Liver (tissue), 9 donors: ENCODE measurements around the gene CYB5R4. TPM values are rescaled to one million over a fixed set of nuclear protein-coding genes. Genes with fewer than 3 reads are reported as not detected.

Experiments used
- DNase-seq: peaks from one replicate; pipeline ENCODE4 v3.0.0-alpha.2; 2017; ENCODE audit warnings: low spot score
- H3K27ac ChIP-seq, 2 donors: one replicate each; pipeline ENCODE4 v1.7.0; 2013; ENCODE audit warnings: inconsistent platforms in 2 of 2, low read length in 2 of 2, control low read depth in 1 of 2, low read depth in 1 of 2, mild to moderate bottlenecking in 1 of 2
- H3K27me3 ChIP-seq, 4 donors: one replicate each; pipeline versions ENCODE4 v1.6.1 to v1.7.0; 2013; ENCODE audit warnings: low read length in 3 of 4, inconsistent platforms in 1 of 4, mild to moderate bottlenecking in 1 of 4, moderate library complexity in 1 of 4; ENCODE audit not compliant: control insufficient read depth in 4 of 4, insufficient read depth in 4 of 4
- H3K36me3 ChIP-seq, 4 donors: one replicate each; pipeline versions ENCODE4 v1.6.1 to v1.7.0; 2013; ENCODE audit warnings: low read length in 3 of 4, mild to moderate bottlenecking in 3 of 4, low read depth in 1 of 4, moderate library complexity in 1 of 4; ENCODE audit not compliant: control insufficient read depth in 4 of 4, insufficient read depth in 3 of 4
- H3K4me1 ChIP-seq, 4 donors: one replicate each; pipeline versions ENCODE4 v1.6.1 to v1.7.0; 2013; ENCODE audit warnings: low read length in 3 of 4, mild to moderate bottlenecking in 3 of 4, moderate library complexity in 1 of 4; ENCODE audit not compliant: control insufficient read depth in 4 of 4, insufficient read depth in 4 of 4
- H3K4me3 ChIP-seq, 3 donors: one replicate each; pipeline versions ENCODE4 v1.6.1 to v1.7.0; 2013; ENCODE audit warnings: low read length in 3 of 3, control low read depth in 1 of 3, low read depth in 1 of 3, mild to moderate bottlenecking in 1 of 3
- H3K9ac ChIP-seq, 2 donors: one replicate each; pipeline ENCODE4 v1.7.0; 2013; ENCODE audit warnings: low read length in 2 of 2, mild to moderate bottlenecking in 2 of 2, moderate library complexity in 2 of 2, control low read depth in 1 of 2, low read depth in 1 of 2
- H3K9me3 ChIP-seq, 4 donors: one replicate each; pipeline versions ENCODE4 v1.6.1 to v1.7.0; 2013; ENCODE audit warnings: low read length in 3 of 4; ENCODE audit not compliant: control insufficient read depth in 4 of 4
- ATF3 ChIP-seq: IDR thresholded peaks from 2 replicates; pipeline ENCODE4 v1.6.1; 2016; ENCODE audit warnings: antibody characterized with exemption
- CTCF ChIP-seq: fragments of 150-350 bp; IDR thresholded peaks from 2 replicates; pipeline ENCODE4 v1.5.1; 2017; ENCODE audit warnings: improper control_type of control experiment, low read depth, low read length; ENCODE audit not compliant: missing input control
- FOXA1 ChIP-seq: IDR thresholded peaks from 2 replicates; pipeline ENCODE4 v1.6.1; 2016; ENCODE audit warnings: antibody characterized with exemption
- FOXA2 ChIP-seq: IDR thresholded peaks from 2 replicates; pipeline ENCODE4 v1.6.1; 2016; ENCODE audit warnings: antibody characterized with exemption
- GABPA ChIP-seq, 2 donors: IDR thresholded peaks in 1 of 2; conservative IDR thresholded peaks in 1 of 2; 2 replicates each; pipeline ENCODE4 v1.6.1; 2016; ENCODE audit warnings: antibody characterized with exemption in 2 of 2, mild to moderate bottlenecking in 1 of 2, moderate library complexity in 1 of 2
- HNF4A ChIP-seq, 2 donors: conservative IDR thresholded peaks; 2 replicates each; pipeline ENCODE4 v1.6.1; 2016; ENCODE audit warnings: antibody characterized with exemption in 2 of 2, mild to moderate bottlenecking in 2 of 2
- HNF4G ChIP-seq: IDR thresholded peaks from 2 replicates; pipeline ENCODE4 v1.6.1; 2016; ENCODE audit warnings: antibody characterized with exemption
- NR2F2 ChIP-seq: IDR thresholded peaks from 2 replicates; pipeline ENCODE4 v1.6.1; 2016; ENCODE audit warnings: antibody characterized with exemption
- RAD21 ChIP-seq, 2 donors: IDR thresholded peaks; 2 replicates each; pipeline ENCODE4 v1.6.1; 2016; ENCODE audit warnings: antibody characterized with exemption in 2 of 2, mild to moderate bottlenecking in 2 of 2
- RXRA ChIP-seq, 2 donors: IDR thresholded peaks; 2 replicates each; pipeline ENCODE4 v1.6.1; 2017 to 2018; ENCODE audit warnings: antibody characterized with exemption in 2 of 2, mild to moderate bottlenecking in 1 of 2
- SP1 ChIP-seq: IDR thresholded peaks from 2 replicates; pipeline ENCODE4 v1.6.1; 2018; ENCODE audit warnings: antibody characterized with exemption, mild to moderate bottlenecking
- TAF1 ChIP-seq: conservative IDR thresholded peaks from 2 replicates; pipeline ENCODE4 v1.6.1; 2016; ENCODE audit warnings: antibody characterized with exemption, mild to moderate bottlenecking
- YY1 ChIP-seq: IDR thresholded peaks from 2 replicates; pipeline ENCODE4 v1.6.1; 2016; ENCODE audit warnings: antibody characterized with exemption, mild to moderate bottlenecking
- ZBTB33 ChIP-seq: IDR thresholded peaks from 2 replicates; pipeline ENCODE4 v1.6.1; 2016; ENCODE audit warnings: antibody characterized with exemption
- WGBS: extraction: QIAGEN DNeasy Blood & Tissue Kit; methylation state at CpG from one replicate; pipeline ENCODE4 v1.1.7; 2013; 5-methylcytosine and 5-hydroxymethylcytosine counted together
- polyA plus RNA-seq, 2 donors: library from polyadenylated mRNA; stranded (reverse) in 1 of 2; unstranded in 1 of 2; fragments of 200-250 nt in 1 of 2; fragments of >200 nt in 1 of 2; fragmentation: Nextera tagmentation in 1 of 2; extraction: Ambion mirVana in 1 of 2; gene quantifications; one replicate each; pipeline versions ENCODE4 v1.2.1 to v1.2.3, GENCODE V29; 2013 to 2015
- total RNA-seq, 2 donors: library from RNA; depleted of rRNA; stranded (reverse); fragments of >200 nt; gene quantifications; one replicate each; pipeline ENCODE4 v1.2.3, GENCODE V29; 2014
- donor health status: healthy.
- donor health status: healthy.
- donor health status: healthy.
- donor health status: healthy.
- donor health status: healthy.

The CYB5R4 gene
- total and polyA plus RNA-seq, 4 donors, result 3.4 to 7.8 (median 5.4) TPM

- no peaks in the 10 kb centered on the region for H3K27me3 ChIP-seq
- H3K27ac ChIP-seq, result no peak overlapping the region
- no peak overlapping the region for H3K9ac ChIP-seq
- no peak for DNase-seq
- H3K4me3 ChIP-seq, result no peak overlapping the region
- no peaks in the 10 kb centered on the region for H3K36me3 ChIP-seq
- WGBS, result 66% methylated on average over 4 of the region's 4 CpGs
- TF ChIP-seq ATF3, result no peak
- TF ChIP-seq HNF4A (conservative IDR thresholded peaks at IDR 0.05), result peak; percentile 30 to 44
- H3K9me3 ChIP-seq, result no peaks in the 10 kb centered on the region
- no peaks in the 10 kb centered on the region for H3K4me1 ChIP-seq
Measured at GRCh38 chr6:83878902-83879644, 19.6 kb downstream of the CYB5R4 start.

GRCh38 chr6:83879746-83880145 lies 20.3 kb downstream of the CYB5R4 start:
- 94% methylated on average over 4 of the region's 4 CpGs for WGBS
- H3K27me3 ChIP-seq, result no peaks in the 10 kb centered on the region
- H3K4me3 ChIP-seq, result no peak overlapping the region
- H3K9ac ChIP-seq, result no peak overlapping the region
- TF ChIP-seq FOXA1, result no peak
- no peak for TF ChIP-seq HNF4G
- no peaks in the 10 kb centered on the region for H3K36me3 ChIP-seq
- H3K27ac ChIP-seq, result no peak overlapping the region
- H3K4me1 ChIP-seq, result no peaks in the 10 kb centered on the region
- DNase-seq, result no peak
- no peaks in the 10 kb centered on the region for H3K9me3 ChIP-seq

- no peaks in the 10 kb centered on the region for H3K27me3 ChIP-seq
- H3K9me3 ChIP-seq, result no peaks in the 10 kb centered on the region
- peaks cover 0 to 1% (median 0%) of the 10 kb centered on the region in 4 donors for H3K4me1 ChIP-seq
- 45% methylated on average over 2 of the region's 2 CpGs for WGBS
- no peak overlapping the region for H3K9ac ChIP-seq
- H3K4me3 ChIP-seq, result no peak overlapping the region
- DNase-seq, result no peak
- no peak for TF ChIP-seq YY1
- no peak for TF ChIP-seq GABPA (IDR thresholded peaks at IDR 0.05 in 1 of 2, conservative IDR thresholded peaks at IDR 0.05 in 1 of 2)
- TF ChIP-seq CTCF, result no peak
- no peak for TF ChIP-seq ZBTB33
- no peak for TF ChIP-seq RAD21 (IDR thresholded peaks at IDR 0.05)
- TF ChIP-seq FOXA1, result no peak
- no peak for TF ChIP-seq HNF4A (conservative IDR thresholded peaks at IDR 0.05)
- no peak for TF ChIP-seq FOXA2
- TF ChIP-seq TAF1, result no peak
- no peak for TF ChIP-seq HNF4G
- no peak for TF ChIP-seq NR2F2
- no peak for TF ChIP-seq RXRA (IDR thresholded peaks at IDR 0.05)
- TF ChIP-seq SP1, result no peak
- no peak for TF ChIP-seq ATF3
- H3K27ac ChIP-seq, result no peak overlapping the region
- no peaks in the 10 kb centered on the region for H3K36me3 ChIP-seq
Measured at GRCh38 chr6:83883240-83883639, 23.8 kb downstream of the CYB5R4 start.
